Tibial artery (tissue), 4 donors: ENCODE data around the gene CEL.

ENCODE experiments used
- DNase-seq, 2 donors: peaks; one replicate each; pipeline ENCODE4 v3.0.0-alpha.2; 2019
- H3K27ac ChIP-seq, 2 donors: fragments of 200-600 bp; sonication (generic) in 1 of 2; 1 replicate in 1 of 2; 2 replicates in 1 of 2; pipeline ENCODE4 v1.5.1; 2018 to 2019; ENCODE audit warnings: mild to moderate bottlenecking in 1 of 2
- H3K27me3 ChIP-seq, 2 donors: fragments of 200-600 bp; sonication (generic) in 1 of 2; one replicate each; pipeline versions ENCODE4 v1.5.1 to v1.6.0; 2016 to 2019
- H3K36me3 ChIP-seq, 3 donors: fragments of 200-600 bp; sonication (generic) in 2 of 3; one replicate each; pipeline ENCODE4 v1.5.1; 2016 to 2019; ENCODE audit warnings: mild to moderate bottlenecking in 2 of 3
- H3K4me1 ChIP-seq, 4 donors: fragments of 200-600 bp; sonication (generic) in 2 of 4; 1 replicate in 3 of 4; 2 replicates in 1 of 4; pipeline ENCODE4 v1.5.1; 2016 to 2019
- H3K4me3 ChIP-seq, 2 donors: fragments of 200-600 bp; sonication (generic) in 1 of 2; 1 replicate in 1 of 2; 2 replicates in 1 of 2; pipeline ENCODE4 v1.5.1; 2018 to 2019; ENCODE audit warnings: mild to moderate bottlenecking in 2 of 2
- H3K9me3 ChIP-seq, 3 donors: fragments of 200-600 bp; sonication (generic) in 1 of 3; one replicate each; pipeline ENCODE4 v1.5.1; 2016 to 2019
- CTCF ChIP-seq, 2 experiments: fragments of 200-600 bp in 1 of 2; fragments of 450-650 bp in 1 of 2; IDR thresholded peaks; one replicate each; pipeline ENCODE4 v1.5.1; 2017 to 2019; ENCODE audit warnings: antibody characterized with exemption in 2 of 2, mild to moderate bottlenecking in 1 of 2, moderate library complexity in 1 of 2
- intact Hi-C: fragments of 100-400 bp; cut with DNase I; formaldehyde crosslinking; loops from one replicate; pipeline ENCODE4 v1.15.0; 2023; ENCODE audit warnings: low total_unique reads

The CEL gene

GRCh38 chr9:133103183-133103986, 41.6 kb downstream of the CEL start:
- peak; percentile 57 to 78 for DNase-seq
- Histone ChIP-seq H3K4me1 (no peaks in the 10 kb centered on the region), H3K27me3 (no peaks in the 10 kb centered on the region), H3K4me3 (no peak overlapping the region), H3K9me3 (no peaks in the 10 kb centered on the region), H3K36me3 (peaks cover 68 to 100% (median 90%) of the 10 kb centered on the region in 3 donors), H3K27ac (no peak overlapping the region)
- intact Hi-C loops = loop anchor here (2.0 kb wide), 1 partner anchor 41 kb away; no protein-coding TSS in a partner anchor
- peak; percentile 97 for TF ChIP-seq CTCF (IDR thresholded peaks at IDR 0.05)

DNA sequence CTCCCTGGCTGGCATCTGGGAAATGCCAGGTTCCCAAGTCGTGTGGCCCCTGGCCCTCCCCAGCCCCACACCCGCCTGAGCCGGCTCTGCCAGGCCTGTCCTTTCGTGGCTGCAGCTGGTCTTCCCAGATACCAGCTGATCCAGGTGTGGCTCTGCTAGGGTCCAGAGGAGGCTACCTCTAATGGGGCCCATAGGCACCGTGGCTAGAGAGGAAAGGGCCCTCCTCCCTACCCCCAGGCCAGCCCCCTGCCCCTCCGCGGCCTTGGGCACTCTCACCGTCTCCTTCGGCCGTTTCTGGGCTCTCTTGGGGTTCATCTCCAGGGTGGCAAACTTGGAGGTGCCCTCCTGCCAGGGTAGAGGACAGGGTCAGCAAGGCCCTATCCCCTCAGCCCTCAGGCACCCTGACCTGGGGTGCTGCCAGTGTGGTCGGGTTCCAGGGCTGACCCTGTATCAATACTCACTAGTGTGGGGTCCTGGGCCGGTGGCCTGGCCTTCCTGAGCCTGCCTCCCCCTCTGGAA, 42.3 kb downstream of the CEL start:
- Histone ChIP-seq H3K9me3 (no peaks in the 10 kb centered on the region), H3K27ac (no peak overlapping the region), H3K4me3 (no peak overlapping the region), H3K36me3 (peaks cover 68 to 100% (median 90%) of the 10 kb centered on the region in 3 donors), H3K27me3 (no peaks in the 10 kb centered on the region), H3K4me1 (no peaks in the 10 kb centered on the region)
- intact Hi-C loops = loop anchor here (2.0 kb wide), 1 partner anchor 41 kb away; no protein-coding TSS in a partner anchor
- DNase-seq = peak in 1 of 2 donors; percentile 64
- TF ChIP-seq CTCF (IDR thresholded peaks at IDR 0.05) = no peak

GRCh38 chr9:133104718-133105460, 43.1 kb downstream of the CEL start:
- Histone ChIP-seq H3K36me3 (peaks cover 71 to 100% (median 92%) of the 10 kb centered on the region in 3 donors), H3K27ac (no peak overlapping the region), H3K4me1 (no peaks in the 10 kb centered on the region), H3K4me3 (no peak overlapping the region), H3K27me3 (no peaks in the 10 kb centered on the region), H3K9me3 (no peaks in the 10 kb centered on the region)
- no peak for TF ChIP-seq CTCF (IDR thresholded peaks at IDR 0.05)
- intact Hi-C loops = no loop called here
- peak; percentile 13 to 44 for DNase-seq

GRCh38 chr9:133105461-133105770, 43.6 kb downstream of the CEL start:
- TF ChIP-seq CTCF (IDR thresholded peaks at IDR 0.05) = no peak
- Histone ChIP-seq H3K4me1 (no peaks in the 10 kb centered on the region), H3K27me3 (no peaks in the 10 kb centered on the region), H3K4me3 (no peak overlapping the region), H3K27ac (no peak overlapping the region), H3K36me3 (peaks cover 70 to 100% (median 91%) of the 10 kb centered on the region in 3 donors), H3K9me3 (no peaks in the 10 kb centered on the region)
- peak; percentile 5 to 52 for DNase-seq
- intact Hi-C loops = no loop called here

GRCh38 chr9:133106511-133107244, 44.9 kb downstream of the CEL start:
- no peak overlapping the region for H3K27ac ChIP-seq
- H3K36me3 ChIP-seq = peaks cover 57 to 98% (median 86%) of the 10 kb centered on the region in 3 donors
- intact Hi-C loops = no loop called here
- TF ChIP-seq CTCF (IDR thresholded peaks at IDR 0.05) = no peak
- H3K4me3 ChIP-seq = no peak overlapping the region
- no peaks in the 10 kb centered on the region for H3K27me3 ChIP-seq
- peak; percentile 12 to 62 for DNase-seq
- H3K9me3 ChIP-seq = no peaks in the 10 kb centered on the region
- no peaks in the 10 kb centered on the region for H3K4me1 ChIP-seq
